ENCODE measurements around the gene FLRT1.
"Not testable (repeated sequence)": the region's sequence is repeated elsewhere in the genome, so short reads cannot be mapped to it uniquely, and the experiment has no call there.

The FLRT1 gene

GRCh38 chr11:64025205-64025604 is 10.5 kb upstream of the FLRT1 start:
- no peak for DNase-seq (ENCODE audit: low read depth, low spot score)

DNA sequence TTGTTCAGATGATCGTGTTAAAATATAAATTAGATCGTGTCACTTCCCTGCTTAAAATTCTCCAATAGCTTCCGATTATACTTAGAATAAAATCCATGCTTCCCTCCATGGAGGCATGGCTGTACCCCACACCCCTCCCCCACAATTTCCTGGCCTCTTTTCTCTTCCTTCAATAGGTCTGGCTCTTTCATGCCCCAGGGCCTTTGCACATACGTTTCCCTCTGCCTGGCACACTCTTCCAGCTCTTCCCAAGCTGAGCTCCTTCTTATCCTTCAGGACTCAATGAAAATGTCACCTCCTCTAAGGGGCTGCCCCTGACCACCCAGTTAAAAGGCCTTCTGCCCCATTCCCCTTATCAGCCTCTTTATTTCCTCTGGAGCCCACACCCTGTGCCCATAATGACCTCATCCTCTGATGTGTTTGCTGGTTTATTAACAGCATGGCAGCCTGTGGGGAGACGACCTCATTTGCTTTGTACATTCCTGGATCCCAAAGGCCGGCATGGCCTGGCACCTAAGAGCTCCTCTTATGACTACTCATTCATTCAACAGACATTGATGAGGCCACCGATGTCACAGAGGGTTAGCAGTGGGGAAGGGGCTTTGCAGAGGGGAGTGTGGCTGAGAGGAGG is 9.0 kb upstream of the FLRT1 start:
- DNase-seq (ENCODE audit: low read depth, low spot score) = no peak

DNA sequence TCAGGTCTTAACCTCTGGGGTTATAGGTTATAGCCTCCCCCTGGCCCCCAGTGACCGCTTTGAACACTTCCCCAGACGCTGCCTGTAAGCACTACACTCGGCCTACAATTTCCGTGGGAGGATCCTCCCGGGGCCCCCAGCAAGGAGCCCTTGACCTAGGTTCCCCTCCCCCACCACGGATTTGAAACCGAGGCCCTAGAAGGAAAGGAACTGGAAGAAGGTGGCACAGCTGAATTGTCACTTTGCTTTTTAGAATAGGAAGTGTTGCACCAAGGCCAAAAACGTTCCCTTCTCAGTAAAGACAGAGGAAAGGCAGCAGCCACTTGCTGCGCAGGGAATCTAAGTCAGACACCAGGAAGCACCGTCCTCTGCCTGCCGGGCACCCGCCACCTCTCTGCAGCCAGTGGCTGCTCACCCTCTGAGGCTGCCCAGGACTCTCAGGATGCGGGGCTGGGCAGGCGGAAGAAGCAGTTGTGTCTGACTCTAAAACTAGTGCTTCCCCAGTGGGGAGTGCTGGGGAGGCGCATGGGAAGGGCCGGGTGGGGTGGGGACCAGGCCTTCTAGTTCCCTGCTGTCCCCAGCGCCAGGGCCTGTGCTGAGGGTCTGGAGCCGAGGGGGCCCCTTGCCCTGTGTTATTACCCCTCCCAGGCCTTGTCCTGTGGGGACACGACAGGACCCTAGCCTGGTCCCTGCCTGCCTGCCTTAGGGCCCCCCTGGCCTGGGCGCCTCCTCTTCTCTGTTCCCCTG is 7.9 kb upstream of the FLRT1 start:
- no peak for DNase-seq (ENCODE audit: low read depth, low spot score)

DNA sequence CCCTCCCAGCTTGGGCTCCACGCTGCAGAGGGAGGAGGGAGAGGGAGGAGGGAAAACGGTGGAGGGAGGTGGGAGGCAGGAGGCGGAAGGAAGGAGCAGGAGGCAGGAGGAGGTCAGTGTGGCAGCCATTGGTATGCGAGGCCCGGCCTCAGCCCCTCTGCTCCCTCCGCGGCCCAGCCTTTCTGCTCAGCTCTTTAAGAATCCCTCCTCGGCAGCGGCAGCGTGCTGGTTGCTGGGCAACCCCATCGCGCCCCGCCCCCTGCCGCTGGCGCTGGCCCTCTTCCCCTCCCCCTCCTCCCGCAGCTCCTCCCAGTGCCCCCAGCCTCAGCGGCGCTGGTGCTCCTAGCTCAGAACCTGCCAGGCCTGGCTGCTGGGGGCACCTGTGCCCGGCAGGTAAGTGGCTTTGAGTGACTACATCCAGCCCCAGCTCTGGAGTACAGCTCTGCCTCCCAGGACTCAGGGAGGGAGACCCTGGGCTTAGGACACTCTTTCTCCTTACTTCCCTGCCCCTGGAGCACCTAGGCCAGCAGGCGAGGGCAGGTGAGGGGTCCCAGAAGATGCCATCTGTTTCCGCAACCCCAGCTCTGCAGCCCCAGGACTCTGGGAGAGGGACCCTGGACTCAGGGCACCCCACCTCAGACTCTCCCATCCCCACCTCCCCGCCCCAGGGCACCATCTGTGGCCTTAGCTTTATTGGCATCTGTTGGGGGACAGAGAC is 7.2 kb upstream of the FLRT1 start:
- no peak for DNase-seq (ENCODE audit: low read depth, low spot score)

DNA sequence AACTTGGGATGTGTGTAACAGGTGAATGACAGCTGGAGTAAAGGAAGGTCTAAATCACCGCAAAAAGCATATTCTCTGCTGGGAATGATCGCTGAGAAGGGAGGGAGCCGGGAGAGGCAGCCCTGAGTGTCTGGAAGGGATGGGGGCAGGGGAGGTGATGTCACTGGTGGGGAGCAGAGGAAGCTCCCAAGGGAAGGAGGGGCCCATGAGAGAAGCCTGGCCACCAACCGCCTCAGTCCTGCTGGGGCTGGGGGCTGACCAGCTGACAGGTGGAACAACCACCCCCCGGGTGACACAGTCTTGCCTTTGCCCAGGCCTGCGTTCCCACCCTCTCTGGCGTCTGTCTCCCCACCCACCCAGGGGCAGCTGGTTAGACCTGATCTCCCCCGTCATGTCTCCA is 6.0 kb upstream of the FLRT1 start:
- no peak for DNase-seq (ENCODE audit: low read depth, low spot score)

DNA sequence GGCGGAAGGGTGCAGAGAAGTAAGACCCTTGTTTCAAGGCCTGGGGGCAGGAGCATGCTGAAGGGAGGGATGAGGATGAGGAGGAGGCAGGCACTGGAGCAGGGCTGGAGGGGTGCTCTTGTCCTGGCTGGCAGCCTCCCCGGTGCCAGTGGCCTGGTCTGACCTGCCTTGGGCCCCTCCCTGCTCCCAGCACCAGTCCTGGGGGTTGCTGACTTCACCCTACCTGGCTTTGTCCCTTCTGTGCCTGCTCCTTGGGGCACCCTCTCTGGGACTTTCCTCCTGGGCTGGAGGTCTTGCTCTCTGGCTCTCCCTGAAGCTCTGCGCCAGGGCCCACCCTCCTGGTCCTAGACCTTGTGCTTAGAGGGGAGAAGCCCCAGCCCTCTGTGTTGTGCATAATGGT is 4.7 kb upstream of the FLRT1 start:
- no peak for DNase-seq (ENCODE audit: low read depth, low spot score)

- DNase-seq (ENCODE audit: low read depth, low spot score) = no peak
Observed at GRCh38 chr11:64032050-64032449, 3.7 kb upstream of the FLRT1 start.

GRCh38 chr11:64034411-64034811 is 1.3 kb upstream of the FLRT1 start:
- no peak for DNase-seq (ENCODE audit: low read depth, low spot score)

DNA sequence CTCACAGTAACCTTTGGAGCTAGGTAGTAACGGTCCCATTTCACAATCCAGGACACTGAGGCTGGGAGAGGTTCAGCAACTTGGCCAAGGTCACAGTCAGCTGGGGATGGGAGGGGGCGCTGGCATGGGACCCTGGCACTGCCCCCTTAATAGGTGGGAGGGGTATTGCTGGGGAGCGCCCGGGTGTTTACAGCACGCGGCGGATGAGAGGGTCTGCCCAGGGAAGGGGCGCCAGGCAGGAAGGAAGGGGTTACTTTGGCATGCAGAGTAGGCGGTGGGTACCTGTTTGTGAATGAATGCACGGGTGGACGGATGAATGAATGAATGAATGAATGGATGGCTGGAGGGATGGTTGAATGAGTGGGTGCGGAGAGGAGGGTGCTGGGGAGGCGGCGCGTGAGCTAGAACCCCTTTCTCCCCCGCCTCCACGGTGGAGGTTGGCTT is 628 bp upstream of the FLRT1 start:
- DNase-seq (ENCODE audit: low read depth, low spot score) = no peak

DNA sequence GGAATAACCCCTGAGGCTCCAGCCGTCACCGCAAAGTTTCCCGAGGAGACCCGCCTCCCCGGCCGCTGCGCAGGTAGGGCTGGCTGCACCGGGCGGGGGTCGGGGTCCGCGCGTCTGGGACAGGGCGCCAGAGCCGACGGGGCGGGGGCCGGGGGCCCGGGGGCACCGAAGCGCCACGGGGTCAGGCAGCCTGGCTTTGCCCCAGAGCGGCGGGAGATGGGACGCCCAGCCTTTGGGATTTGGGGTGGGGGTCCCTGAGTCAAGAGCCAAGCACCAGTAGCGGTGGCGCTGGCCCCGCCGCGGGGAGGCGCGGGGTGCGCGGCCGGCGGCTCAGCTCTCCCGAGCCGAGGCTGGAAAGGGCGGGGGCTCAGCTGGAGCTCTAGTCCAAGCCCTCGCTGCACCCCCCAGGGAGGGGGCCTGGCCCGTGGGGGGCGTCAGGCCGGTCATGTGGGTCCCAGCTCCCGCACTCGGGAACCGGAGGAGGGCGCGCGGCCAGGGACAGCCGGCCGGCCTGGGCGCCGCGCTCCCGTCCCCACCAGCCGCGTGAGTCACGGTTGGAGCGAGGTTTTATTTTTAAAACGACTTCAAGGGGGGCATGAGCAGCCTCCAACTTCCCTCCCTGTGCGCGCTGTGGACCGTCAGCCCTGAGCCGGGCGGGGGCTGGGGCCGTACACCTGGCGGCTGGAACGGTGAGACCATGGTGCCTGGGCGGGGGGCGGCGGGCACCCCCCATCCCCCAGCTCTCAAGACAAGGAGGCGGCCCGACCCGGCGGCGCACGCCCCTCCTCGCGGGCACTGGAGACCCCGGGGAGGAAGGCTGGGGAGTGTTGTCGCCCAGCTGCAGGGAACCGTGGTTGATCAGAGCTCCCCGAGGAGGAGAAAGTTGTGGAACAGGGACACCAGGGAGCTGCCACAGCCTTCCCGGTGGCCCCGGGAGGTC is 626 bp downstream of the FLRT1 start:
- no peak for DNase-seq (ENCODE audit: low read depth, low spot score)

DNA sequence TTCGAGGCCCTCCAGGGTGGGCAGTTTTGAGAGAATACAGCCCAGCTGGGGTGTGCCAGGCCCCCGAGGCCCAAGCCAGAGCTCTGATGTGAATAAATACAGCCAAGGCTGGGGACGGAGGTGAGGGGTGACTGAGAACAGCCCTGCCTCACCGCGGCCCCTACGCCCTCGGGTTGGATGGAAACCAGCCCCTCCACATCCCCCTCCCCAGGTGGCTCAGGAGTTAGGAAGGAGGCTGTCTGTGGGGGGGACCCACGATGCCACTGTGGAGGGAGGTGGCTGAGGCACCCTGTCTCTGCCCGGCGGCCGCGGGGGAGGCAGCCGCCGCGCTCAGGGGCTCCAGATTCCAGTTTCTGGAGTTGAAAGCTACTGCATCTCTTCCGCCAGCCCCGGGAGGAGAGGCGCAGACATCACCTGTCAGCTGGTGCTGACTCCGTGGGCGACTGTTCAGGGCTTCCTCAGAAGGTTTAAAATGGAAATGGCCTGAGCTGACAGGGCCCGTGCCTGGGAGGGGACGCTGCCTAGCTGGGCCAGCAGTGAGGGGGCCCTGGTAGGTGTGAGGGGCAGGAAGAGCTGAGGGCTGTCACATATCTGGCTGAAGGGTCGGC is 1.4 kb downstream of the FLRT1 start:
- no peak for DNase-seq (ENCODE audit: low read depth, low spot score)

- DNase-seq (ENCODE audit: low read depth, low spot score) = no peak
Observed at GRCh38 chr11:64038500-64038899, 2.8 kb downstream of the FLRT1 start.

DNA sequence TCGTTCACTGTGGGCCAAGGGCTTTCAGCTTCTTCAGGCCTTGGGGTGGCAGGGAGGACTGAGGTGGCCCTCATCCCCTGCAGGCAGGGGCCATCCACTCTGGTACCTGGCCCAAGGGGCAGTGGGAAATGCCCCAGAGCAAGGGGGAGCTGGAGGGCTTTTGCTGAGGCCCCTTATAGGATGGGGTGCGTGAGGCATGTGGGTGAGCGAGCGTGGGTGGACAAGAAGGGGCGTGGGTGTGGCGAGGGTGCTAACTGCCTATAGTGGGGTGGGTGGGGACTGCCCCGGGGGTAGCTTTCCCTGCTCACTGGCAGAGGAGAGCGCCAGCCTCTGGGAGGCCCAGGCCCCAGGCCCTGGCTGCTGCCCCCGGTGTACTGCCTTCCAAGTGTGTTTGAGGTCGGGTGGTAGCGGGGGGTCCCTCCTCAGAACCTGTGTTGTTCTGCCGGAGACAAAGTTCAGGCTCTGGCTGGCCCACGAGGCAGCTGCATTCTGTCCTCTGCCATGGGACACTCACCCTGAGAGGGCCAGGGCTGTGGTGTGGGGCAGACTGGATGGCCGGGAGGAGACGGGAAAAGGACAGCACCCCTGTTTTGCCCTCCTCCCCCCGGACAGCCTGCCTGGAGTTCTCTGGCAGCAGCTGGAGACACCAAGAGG is 3.4 kb downstream of the FLRT1 start:
- DNase-seq (ENCODE audit: low read depth, low spot score) = no peak

DNA sequence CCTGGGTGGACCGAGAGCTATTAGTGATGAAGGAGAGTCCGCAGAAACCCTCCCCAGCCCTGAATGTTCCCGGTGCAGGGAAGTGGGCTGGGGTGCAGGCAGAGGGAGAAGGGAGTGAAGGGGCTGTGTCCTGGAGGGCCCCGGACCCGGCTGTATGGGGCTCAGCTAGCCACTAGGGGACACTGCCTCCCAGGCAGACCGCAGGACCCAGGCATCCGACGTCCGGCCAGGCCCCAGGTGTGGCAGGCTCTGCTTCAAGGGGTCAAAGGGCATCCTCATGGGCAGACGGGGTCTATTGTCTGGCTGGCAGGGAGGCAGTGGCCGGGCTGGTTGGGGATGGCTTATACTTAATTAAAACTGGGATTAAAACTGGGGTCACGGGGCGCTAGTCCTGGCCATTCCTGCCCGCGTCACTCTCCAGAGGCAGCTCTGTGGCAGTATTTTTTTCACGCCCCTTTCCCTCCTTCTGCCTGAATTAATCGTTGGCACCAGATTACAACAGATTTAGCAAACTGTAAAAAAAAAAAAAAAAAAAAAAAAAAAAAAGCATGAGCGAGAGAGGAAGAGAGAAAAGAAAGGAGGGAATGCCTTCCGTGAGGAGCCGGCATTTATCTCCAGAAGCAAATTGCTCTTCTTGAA is 5.1 kb downstream of the FLRT1 start:
- no peak for DNase-seq (ENCODE audit: low read depth, low spot score)

- DNase-seq (ENCODE audit: low read depth, low spot score) = no peak
Observed at GRCh38 chr11:64041846-64042245, 6.1 kb downstream of the FLRT1 start.

DNA sequence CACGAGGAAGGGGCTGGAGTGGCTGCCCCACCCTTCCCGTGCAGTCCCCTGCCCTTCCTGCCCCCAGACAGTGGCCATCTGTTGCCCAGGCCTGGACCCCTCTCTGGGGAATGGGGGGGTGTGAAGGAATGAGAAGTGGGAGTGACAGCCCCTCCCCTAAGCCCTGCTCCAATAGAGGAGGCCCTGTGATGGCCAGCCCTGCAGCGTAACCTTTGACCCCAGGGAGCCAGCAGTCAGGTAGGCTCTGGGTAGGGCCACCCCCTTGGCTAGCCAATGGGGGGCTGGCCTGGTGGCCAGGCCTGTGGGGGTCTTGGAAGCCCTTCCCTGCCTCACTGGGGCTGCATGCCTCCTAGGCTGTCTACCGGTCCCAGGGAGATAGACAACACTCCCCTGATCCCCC is 6.6 kb downstream of the FLRT1 start:
- no peak for DNase-seq (ENCODE audit: low read depth, low spot score)

DNA sequence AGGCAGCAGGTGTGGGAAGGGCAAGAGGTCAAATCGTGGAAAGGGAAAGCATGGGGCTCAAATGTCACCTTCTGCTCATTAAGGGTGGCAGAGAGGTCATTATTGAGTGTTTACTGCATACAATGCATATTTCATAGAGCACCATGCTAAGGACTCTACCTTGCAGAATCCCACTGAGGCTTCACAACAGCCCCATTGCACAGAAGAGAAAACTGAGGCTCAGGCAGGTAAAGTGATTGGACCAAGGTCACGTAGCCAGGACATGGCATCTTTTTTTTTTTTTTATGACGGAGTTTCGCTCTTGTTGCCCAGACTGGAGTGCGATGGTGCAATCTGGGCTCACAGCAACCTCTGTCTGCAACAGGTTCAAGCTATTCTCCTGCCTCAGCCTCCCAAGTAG is 7.8 kb downstream of the FLRT1 start:
- DNase-seq (ENCODE audit: low read depth, low spot score) = no peak

DNA sequence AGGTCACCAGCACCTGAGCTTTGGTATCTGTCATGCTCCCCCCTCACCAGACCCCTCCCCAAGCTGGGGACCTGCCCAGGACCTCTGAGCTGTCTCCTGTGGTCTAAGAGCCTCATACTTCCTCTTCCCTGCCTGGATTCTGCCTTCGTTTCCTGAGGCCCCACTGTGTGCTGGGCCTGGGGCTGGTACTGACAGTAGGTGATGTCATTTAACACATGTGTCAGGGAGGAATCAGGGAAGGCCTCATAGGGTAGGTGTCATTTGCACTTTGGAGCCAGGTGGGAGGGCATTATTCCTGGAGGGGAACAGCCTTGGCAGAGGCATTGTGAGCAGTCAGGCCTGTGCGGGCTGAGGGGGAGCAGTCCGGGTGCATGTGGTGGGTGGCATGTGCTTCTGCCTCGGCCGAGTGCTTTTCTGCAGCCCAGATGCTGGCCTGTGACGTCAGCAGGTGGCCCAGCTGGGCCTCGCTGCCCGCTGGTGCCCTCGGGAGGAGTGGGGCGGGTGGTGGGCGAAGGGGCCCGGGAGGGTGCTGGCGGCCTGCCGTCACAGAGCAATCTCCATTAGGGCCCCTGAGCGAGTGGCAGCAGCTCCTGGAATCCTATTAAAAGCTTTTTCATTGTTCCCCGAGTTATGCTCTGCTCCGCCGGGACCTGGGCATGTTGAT is 9.1 kb downstream of the FLRT1 start:
- DNase-seq (ENCODE audit: low read depth, low spot score) = no peak

- DNase-seq (ENCODE audit: low read depth, low spot score) = no peak
Observed at GRCh38 chr11:64045700-64046099, 10.0 kb downstream of the FLRT1 start.

DNA sequence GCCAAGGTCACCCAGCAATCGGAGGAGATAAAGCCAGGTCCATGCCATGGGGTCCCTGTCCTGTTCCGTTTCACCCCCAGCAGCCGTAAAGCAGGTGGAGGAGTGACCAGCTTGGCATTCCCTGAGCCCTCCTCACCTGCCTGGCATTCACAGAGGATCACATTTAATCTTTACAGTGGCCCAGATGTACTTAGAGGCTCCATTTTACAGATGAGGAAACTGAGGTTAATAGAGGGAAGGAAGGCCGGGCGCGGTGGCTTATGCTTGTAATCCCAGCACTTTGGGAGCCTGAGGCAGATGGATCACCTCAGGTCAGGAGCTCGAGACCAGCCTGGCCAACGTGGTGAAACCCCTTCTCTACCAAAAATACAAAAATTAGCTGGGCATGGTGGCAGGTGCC is 11.6 kb downstream of the FLRT1 start:
- DNase-seq (ENCODE audit: low read depth, low spot score) = not testable (repeated sequence)

Data from activated CD4-positive, CD25-positive, alpha-beta regulatory T cell treated with anti-CD3 and anti-CD28 coated beads, Interleukin-2, amount 50 U/mL, for 16 hours (primary cell).